ENCODE results near the gene ATP13A2.
"Not testable (repeated sequence)": the region's sequence is repeated elsewhere in the genome, so short reads cannot be mapped to it uniquely, and the experiment has no call there.

ATP13A2 gene

GRCh38 chr1:16956775-16957174, 55.0 kb downstream of the ATP13A2 start:
- no peak for DNase-seq (ENCODE audit: low read depth in 1 of 2, low spot score in 1 of 2)
- H3K27ac ChIP-seq (replicated peaks): no peak overlapping the region
- no peak overlapping the region for H3K4me3 ChIP-seq (replicated peaks; ENCODE audit: insufficient read depth, low read length)
- no peak for TF ChIP-seq GABPA (IDR thresholded peaks at IDR 0.05; ENCODE audit: low read depth)
- no peak for TF ChIP-seq CTCF (IDR thresholded peaks at IDR 0.05; ENCODE audit: insufficient read depth, low read length)
- TF ChIP-seq POLR2AphosphoS5 (IDR thresholded peaks at IDR 0.05; ENCODE audit: low read depth): no peak
- TF ChIP-seq SPI1 (IDR thresholded peaks at IDR 0.05; ENCODE audit: borderline replicate concordance, low read depth): no peak
- no peaks in the 10 kb centered on the region for H3K27me3 ChIP-seq (ENCODE audit: insufficient read depth, poor library complexity, severe bottlenecking)

- DNase-seq (ENCODE audit: low read depth in 1 of 2, low spot score in 1 of 2): no peak
- no peak overlapping the region for H3K27ac ChIP-seq (replicated peaks)
- H3K4me3 ChIP-seq (replicated peaks; ENCODE audit: insufficient read depth, low read length): no peak overlapping the region
- H3K27me3 ChIP-seq (ENCODE audit: insufficient read depth, poor library complexity, severe bottlenecking): no peaks in the 10 kb centered on the region
- TF ChIP-seq GABPA (IDR thresholded peaks at IDR 0.05; ENCODE audit: low read depth) (no peak), CTCF (IDR thresholded peaks at IDR 0.05; ENCODE audit: insufficient read depth, low read length) (no peak), REST (IDR thresholded peaks at IDR 0.05; ENCODE audit: insufficient replicate concordance, low read depth) (no peak), POLR2AphosphoS5 (IDR thresholded peaks at IDR 0.05; ENCODE audit: low read depth) (no peak), SPI1 (IDR thresholded peaks at IDR 0.05; ENCODE audit: borderline replicate concordance, low read depth) (no peak)
Observed at GRCh38 chr1:16955186-16955585, 56.5 kb downstream of the ATP13A2 start.

GRCh38 chr1:16954579-16954978, 57.1 kb downstream of the ATP13A2 start:
- Histone ChIP-seq H3K27me3 (ENCODE audit: insufficient read depth, poor library complexity, severe bottlenecking) (no peaks in the 10 kb centered on the region), H3K4me3 (replicated peaks; ENCODE audit: insufficient read depth, low read length) (no peak overlapping the region), H3K27ac (replicated peaks) (no peak overlapping the region)
- TF ChIP-seq CTCF (IDR thresholded peaks at IDR 0.05; ENCODE audit: insufficient read depth, low read length): no peak
- TF ChIP-seq POLR2AphosphoS5 (IDR thresholded peaks at IDR 0.05; ENCODE audit: low read depth): no peak
- no peak for TF ChIP-seq SPI1 (IDR thresholded peaks at IDR 0.05; ENCODE audit: borderline replicate concordance, low read depth)
- TF ChIP-seq REST (IDR thresholded peaks at IDR 0.05; ENCODE audit: insufficient replicate concordance, low read depth): no peak
- no peak for TF ChIP-seq GABPA (IDR thresholded peaks at IDR 0.05; ENCODE audit: low read depth)
- no peak for DNase-seq (ENCODE audit: low read depth in 1 of 2, low spot score in 1 of 2)

GRCh38 chr1:16952376-16952775, 59.4 kb downstream of the ATP13A2 start:
- H3K27ac ChIP-seq (replicated peaks); DNase-seq (ENCODE audit: low read depth in 1 of 2, low spot score in 1 of 2); H3K27me3 ChIP-seq (ENCODE audit: insufficient read depth, poor library complexity, severe bottlenecking); H3K4me3 ChIP-seq (replicated peaks; ENCODE audit: insufficient read depth, low read length): not testable (repeated sequence)

GRCh38 chr1:16949026-16949425, 62.7 kb downstream of the ATP13A2 start:
- H3K27ac ChIP-seq (replicated peaks); DNase-seq (ENCODE audit: low read depth in 1 of 2, low spot score in 1 of 2); H3K27me3 ChIP-seq (ENCODE audit: insufficient read depth, poor library complexity, severe bottlenecking); H3K4me3 ChIP-seq (replicated peaks; ENCODE audit: insufficient read depth, low read length): not testable (repeated sequence)

GRCh38 chr1:16948282-16948891, 63.3 kb downstream of the ATP13A2 start:
- H3K27ac ChIP-seq (replicated peaks); DNase-seq (ENCODE audit: low read depth in 1 of 2, low spot score in 1 of 2); H3K4me3 ChIP-seq (replicated peaks; ENCODE audit: insufficient read depth, low read length); H3K27me3 ChIP-seq (ENCODE audit: insufficient read depth, poor library complexity, severe bottlenecking): not testable (repeated sequence)

All from HL-60 (cell line).